Raji (cell line): Measurements from ENCODE around the gene SCN4B.

Experiments used
- POLR2A ChIP-seq: IDR thresholded peaks from 2 replicates; pipeline ENCODE4 v1.6.1; 2011; ENCODE audit warnings: low read depth, low read length, control low read depth; ENCODE audit not compliant: insufficient read depth

SCN4B gene

GRCh38 chr11:118105657-118106305 is 46.8 kb downstream of the SCN4B start:
- TF ChIP-seq POLR2A = no peak

- no peak for TF ChIP-seq POLR2A
These were observed 48.1 kb downstream of the SCN4B start for GRCh38 chr11:118104491-118104890.

- TF ChIP-seq POLR2A = no peak
These were observed 49.8 kb downstream of the SCN4B start for GRCh38 chr11:118102721-118103261.

- TF ChIP-seq POLR2A = no peak
These were observed 51.9 kb downstream of the SCN4B start for GRCh38 chr11:118100691-118101232.

- no peak for TF ChIP-seq POLR2A
These were observed 52.6 kb downstream of the SCN4B start for GRCh38 chr11:118099838-118100556.

GRCh38 chr11:118098996-118099837 is 53.4 kb downstream of the SCN4B start:
- TF ChIP-seq POLR2A = no peak

- TF ChIP-seq POLR2A = no peak
These were observed 56.7 kb downstream of the SCN4B start for GRCh38 chr11:118095967-118096367.

GRCh38 chr11:118095493-118095892 is 57.1 kb downstream of the SCN4B start:
- no peak for TF ChIP-seq POLR2A

- TF ChIP-seq POLR2A = no peak
These were observed 59.6 kb downstream of the SCN4B start for GRCh38 chr11:118092907-118093571.

- TF ChIP-seq POLR2A = no peak
These were observed 60.9 kb downstream of the SCN4B start for GRCh38 chr11:118091690-118092089.

- no peak for TF ChIP-seq POLR2A
These were observed 62.0 kb downstream of the SCN4B start for GRCh38 chr11:118090545-118091162.

- TF ChIP-seq POLR2A = no peak
These were observed 64.1 kb downstream of the SCN4B start for GRCh38 chr11:118088531-118088930.

GRCh38 chr11:118087931-118088330 is 64.7 kb downstream of the SCN4B start:
- TF ChIP-seq POLR2A = no peak
